Measurements from ENCODE around the gene MAGI2.

MAGI2 gene

DNA sequence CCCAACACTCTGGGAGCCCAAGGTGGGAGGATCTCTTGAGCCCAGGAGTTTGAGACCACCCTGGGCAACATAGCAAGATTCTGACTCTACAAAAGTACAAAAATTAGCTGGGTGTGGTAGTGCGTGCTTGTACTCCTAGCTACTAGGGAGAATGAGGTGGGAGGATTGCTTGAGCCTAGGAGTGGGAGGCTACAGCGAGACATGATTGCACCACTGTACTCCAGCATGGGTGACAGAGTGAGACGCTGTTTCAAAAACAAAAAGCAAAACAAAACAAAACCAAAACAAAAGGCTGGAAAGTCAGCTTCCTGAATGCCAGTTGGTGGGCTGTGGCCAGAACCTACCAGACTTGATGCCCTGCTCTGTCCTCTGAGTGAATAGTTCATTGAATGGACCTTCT, 1412.0 kb downstream of the MAGI2 start:
- DNase-seq: no peak

- peak; percentile 76 for DNase-seq
These were observed 1413.4 kb downstream of the MAGI2 start for GRCh38 chr7:78039790-78040776.

DNA sequence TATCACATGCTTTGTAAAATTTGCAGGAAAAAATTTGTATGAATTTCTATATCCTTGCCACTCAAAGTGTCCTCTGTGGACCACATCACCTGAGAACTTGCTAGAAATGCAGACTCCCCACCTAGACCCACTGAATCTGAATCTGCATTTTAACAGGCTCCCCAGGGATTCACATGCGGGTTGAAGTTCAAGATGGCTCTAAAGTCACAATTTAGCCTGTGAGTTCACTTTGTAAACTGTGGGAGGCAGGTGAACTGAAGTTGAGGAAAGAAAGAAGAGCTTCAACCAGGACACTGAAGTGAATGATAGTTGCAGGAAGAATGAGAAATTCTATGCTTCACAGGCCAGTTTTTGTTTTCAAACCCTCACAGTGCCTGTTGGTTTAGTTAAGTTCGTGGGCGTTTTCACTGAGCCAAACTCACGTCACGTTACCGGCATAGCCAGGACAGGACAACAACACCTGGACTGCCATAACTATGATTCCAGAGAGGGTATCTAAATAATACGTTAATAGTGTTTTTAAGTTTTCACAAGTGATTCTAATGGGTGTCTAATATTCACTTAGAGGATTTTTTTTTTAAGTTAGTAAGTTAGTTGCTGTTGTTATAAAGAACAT, 1414.9 kb downstream of the MAGI2 start:
- DNase-seq: no peak

GRCh38 chr7:78037603-78038002, 1415.9 kb downstream of the MAGI2 start:
- DNase-seq: no peak

DNA sequence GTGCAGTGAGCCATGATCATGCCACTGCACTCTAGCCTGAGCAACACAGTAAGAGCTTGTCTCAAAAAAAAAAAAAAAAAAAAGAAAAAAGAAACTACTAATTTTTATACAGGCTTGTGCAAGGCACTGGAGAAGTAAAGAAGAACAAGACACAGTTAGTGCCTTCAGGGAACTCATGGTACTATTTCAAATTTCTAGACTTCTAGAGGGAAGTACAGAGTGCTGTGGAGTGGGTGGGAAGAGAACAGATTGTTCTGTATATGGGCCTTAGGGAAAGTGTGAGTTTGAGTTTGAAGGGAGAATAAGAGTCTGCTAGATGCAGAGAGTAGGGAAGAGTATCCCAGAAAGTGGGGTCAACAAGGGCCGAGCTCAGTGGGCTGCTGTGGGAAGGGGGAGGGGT, 1420.1 kb downstream of the MAGI2 start:
- no peak for DNase-seq

DNA sequence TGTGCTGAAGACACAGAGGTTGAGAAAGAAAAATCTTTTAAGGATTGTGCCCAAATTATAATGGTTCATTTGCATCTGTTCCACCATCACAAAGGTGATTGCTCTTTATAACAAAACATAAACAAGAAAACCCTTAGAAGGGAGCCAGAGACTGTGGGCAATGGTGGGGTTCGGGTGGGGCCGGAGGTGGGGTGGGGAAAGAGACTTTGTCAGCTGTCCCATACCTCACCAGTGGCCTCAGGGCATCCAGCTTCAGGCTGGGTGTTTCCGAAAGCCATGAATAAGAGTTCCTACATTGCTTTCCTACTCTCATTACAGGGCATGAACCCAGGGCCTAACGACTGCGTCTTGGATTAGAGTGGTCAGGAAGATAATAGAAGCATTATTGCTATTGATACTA, 1427.0 kb downstream of the MAGI2 start:
- no peak for DNase-seq

- no peak for DNase-seq
These were observed 1428.9 kb downstream of the MAGI2 start for GRCh38 chr7:78024591-78024990.

GRCh38 chr7:78023191-78023590, 1430.3 kb downstream of the MAGI2 start:
- DNase-seq: no peak

DNA sequence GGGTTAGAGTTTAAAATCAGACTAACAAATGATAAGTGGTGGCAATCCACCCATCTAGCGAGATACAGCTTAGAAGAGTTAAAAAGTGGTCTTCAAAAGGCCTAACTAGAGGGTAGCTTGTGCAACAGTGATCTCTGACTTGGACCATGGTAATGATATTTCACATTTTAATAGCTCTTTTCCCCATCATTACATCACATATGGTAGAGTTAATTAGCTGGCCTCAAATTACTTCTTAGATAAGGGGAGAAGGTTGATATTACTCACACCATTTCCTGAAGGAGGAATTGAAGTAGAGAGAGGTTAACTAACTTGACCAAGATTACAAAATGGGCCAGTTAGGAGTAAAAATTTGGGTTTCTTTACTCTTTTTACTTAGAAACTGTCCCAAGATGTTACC, 1431.3 kb downstream of the MAGI2 start:
- no peak for DNase-seq

GRCh38 chr7:78020874-78021249, 1432.6 kb downstream of the MAGI2 start:
- DNase-seq: no peak

DNA sequence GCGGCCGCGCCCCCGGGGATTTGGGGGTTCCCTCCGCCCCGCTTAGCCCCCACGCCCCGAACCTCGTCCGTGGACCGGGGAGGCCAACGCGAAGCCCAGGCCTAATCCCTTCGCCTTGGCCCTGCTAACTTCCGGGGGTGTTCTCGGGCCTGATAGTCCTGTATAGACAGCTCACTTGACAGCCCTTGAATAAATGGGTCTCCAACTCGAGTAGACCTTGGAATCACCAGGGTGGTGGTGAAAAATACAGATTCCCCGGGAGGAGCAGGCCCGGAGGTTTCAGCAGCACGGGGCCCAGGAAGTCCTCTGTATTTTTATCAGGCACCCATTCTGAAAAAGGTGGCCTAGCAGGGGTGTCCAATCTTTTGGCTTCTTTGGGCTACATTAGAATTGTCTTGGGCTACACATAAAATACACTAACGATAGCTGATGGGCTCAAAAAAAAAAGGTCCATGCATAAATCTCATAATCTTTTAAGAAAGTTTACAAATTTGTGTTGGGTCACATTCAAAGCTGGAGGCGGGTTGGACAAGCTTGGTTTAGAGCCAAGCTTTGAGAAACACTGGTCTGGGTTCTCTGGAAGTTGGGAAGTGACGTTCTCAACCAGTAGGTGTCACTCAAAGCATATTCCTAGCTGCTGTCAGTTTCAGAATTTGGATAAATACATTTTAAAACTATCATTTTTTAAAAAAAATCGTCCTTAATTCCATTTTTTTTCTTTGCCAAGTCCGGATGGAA, 1433.2 kb downstream of the MAGI2 start:
- DNase-seq: no peak

- peak; percentile 81 for DNase-seq
These were observed 1433.9 kb downstream of the MAGI2 start for GRCh38 chr7:78019447-78020135.

GRCh38 chr7:78018641-78019446, 1434.6 kb downstream of the MAGI2 start:
- peak; percentile 59 for DNase-seq

GRCh38 chr7:78017591-78018100, 1435.8 kb downstream of the MAGI2 start:
- no peak for DNase-seq

DNA sequence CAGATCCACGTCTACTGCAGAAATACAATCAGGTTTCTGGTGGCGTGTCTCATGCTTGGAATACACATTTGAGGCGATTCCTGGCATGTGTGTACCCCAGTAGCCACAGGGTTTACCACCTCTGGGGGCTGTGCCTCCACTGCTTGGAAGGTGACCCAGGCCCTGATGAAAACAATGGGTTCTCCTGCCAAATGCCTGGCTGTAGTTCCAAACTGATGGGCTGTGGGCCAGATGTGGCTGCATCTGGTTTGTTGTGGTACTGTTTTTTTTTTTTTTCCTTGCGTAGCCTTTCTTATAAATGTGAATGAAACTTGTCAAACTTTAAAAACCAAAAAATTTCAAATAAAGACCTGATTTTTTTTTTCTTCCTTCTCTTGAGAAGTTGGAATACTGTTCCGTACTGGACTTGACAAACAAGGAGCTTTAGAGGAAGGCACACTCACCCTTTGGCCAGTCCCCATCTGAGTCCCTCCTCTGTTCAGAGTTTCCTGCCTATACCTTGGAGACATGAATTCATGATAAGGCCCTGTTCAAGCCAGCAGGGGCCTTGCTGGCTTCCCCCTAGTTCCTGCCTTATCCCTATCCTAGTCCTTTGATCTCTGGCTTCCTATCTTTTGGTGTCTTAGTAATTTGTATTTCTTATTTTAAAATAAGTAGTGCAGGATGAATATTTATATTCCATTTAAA, 1437.8 kb downstream of the MAGI2 start:
- DNase-seq: no peak

DNA sequence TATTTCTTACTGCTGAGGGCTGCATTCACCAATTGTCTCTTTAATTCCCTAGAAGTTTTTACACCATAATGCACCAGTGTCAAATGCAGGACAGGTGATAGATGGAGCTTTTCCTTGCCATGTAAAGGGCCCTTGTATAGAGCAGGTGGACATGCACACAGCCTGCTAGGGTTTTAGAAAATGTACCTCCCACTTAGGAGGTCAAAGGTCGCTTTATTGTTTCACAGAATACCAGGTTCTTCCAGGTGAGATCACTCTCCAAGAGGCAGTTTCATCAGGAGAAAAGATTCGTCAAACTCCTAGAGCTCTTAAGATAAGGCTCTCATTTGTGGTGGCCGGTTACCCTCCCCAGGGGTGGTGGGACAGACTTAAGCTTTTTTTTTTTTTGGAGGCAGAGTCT, 1439.1 kb downstream of the MAGI2 start:
- no peak for DNase-seq

DNA sequence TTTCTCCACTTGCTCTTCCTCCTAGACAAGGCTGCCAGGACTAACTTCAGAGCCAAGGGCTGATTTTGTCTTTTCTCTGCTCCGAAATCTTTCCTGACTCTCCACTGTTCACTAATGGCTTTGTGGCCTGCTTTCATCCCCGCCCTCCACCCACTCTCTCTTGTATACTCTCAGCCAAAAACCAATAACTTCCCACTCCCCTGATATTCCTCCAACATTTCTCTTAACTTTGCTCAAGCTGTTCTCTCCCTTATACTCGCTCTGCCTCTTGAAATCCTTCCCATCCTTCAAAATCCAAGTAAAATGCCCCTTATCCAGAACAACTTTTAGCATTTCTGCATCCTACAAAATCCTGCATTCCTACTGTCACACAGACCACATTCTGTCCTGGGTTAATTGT, 1440.1 kb downstream of the MAGI2 start:
- DNase-seq: no peak

DNA sequence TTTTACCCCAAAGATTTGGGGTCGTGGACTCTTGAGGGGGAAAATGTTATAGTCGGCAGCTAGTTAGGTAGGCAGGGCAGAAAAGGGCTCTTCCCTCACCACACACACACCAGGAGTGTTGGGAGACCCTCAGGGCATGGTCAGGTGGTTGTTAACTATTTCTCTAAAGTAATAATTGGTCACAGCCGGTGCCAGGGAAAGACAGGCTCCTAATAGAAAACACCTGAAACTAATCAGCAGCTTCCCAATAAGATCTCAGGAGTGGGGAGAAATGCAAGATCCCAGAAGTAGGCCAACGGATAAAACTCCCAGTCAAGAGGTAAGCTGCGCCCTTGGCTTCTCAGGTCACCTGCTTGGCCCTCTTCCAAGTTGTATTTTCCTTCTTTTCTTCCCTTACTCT, 1441.8 kb downstream of the MAGI2 start:
- DNase-seq: no peak

GRCh38 chr7:78007231-78007630, 1446.2 kb downstream of the MAGI2 start:
- no peak for DNase-seq

- no peak for DNase-seq
These were observed 1447.3 kb downstream of the MAGI2 start for GRCh38 chr7:78006063-78006755.

DNA sequence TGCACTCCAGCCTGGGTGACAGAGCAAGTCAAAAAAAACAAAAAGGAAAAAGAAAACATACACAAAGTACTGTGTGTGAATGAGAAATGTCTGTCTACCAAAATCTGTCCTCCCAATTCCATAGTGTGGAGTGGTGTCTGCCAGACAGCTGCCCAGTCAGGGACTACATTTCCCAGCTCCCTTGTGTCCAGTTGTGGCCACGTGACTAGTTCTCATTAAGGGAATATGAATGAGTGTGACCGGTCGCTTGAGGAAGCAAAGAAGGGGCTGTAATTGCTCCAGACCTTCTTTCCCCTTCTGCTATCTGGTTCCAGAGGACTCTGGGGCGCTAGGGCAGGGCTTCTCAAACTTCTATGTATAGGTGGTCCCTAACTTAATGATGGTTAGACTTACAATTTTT, 1450.8 kb downstream of the MAGI2 start:
- no peak for DNase-seq
